ENCODE data around the gene OR2K2.

- no peak for TF ChIP-seq CTCF (IDR thresholded peaks at IDR 0.05)
- no peak for TF ChIP-seq POLR2AphosphoS5 (IDR thresholded peaks at IDR 0.05; ENCODE audit: low read depth, low read length)
- TF ChIP-seq TCF7L2 (IDR thresholded peaks at IDR 0.05; ENCODE audit: low read depth, low read length), result no peak
Observed at GRCh38 chr9:111316796-111317195, 13.2 kb downstream of the OR2K2 start.

Data from Panc1 (cell line).